Transverse colon (tissue), 4 donors: ENCODE data around the gene SLC16A1. TPM values are rescaled to one million over a fixed set of nuclear protein-coding genes. Genes with fewer than 3 reads are reported as not detected.

Experiments used
- DNase-seq: peaks from one replicate; pipeline ENCODE4 v3.0.0-alpha.2; 2019
- H3K27ac ChIP-seq, 4 donors: fragments of 200-600 bp; sonication (generic); 2 replicates each; pipeline ENCODE4 v1.5.1; 2016 to 2018; ENCODE audit warnings: inconsistent platforms in 4 of 4
- H3K27me3 ChIP-seq: fragments of 200-600 bp; sonication (generic); 2 replicates; pipeline ENCODE4 v1.5.1; 2017; ENCODE audit warnings: inconsistent platforms
- H3K36me3 ChIP-seq, 4 donors: fragments of 200-600 bp; sonication (generic); 2 replicates each; pipeline ENCODE4 v1.5.1; 2017 to 2019; ENCODE audit warnings: inconsistent platforms in 4 of 4
- H3K4me1 ChIP-seq, 4 donors: fragments of 200-600 bp; sonication (generic); 2 replicates each; pipeline ENCODE4 v1.5.1; 2017 to 2020; ENCODE audit warnings: inconsistent platforms in 4 of 4
- H3K4me3 ChIP-seq, 4 donors: fragments of 200-600 bp; sonication (generic); 1 replicate in 1 of 4; 2 replicates in 3 of 4; pipeline versions ENCODE4 v1.5.1 to v1.6.1; 2017 to 2019; ENCODE audit warnings: inconsistent platforms in 4 of 4
- H3K9me3 ChIP-seq, 2 donors: fragments of 200-600 bp; sonication (generic); 2 replicates each; pipeline ENCODE4 v1.5.1; 2017 to 2019; ENCODE audit warnings: inconsistent platforms in 2 of 2
- EP300 ChIP-seq: sonication (generic); formaldehyde crosslinking; IDR thresholded peaks from one replicate; pipeline ENCODE4 v1.6.1; 2017; ENCODE audit warnings: antibody characterized with exemption, low read depth
- POLR2A ChIP-seq: fragments of 450-650 bp; IDR thresholded peaks from one replicate; pipeline ENCODE4 v1.6.1; 2016; ENCODE audit warnings: antibody characterized with exemption, mild to moderate bottlenecking, moderate library complexity
- POLR2AphosphoS5 ChIP-seq, 3 donors: sonication (generic); formaldehyde crosslinking; IDR thresholded peaks; one replicate each; pipeline ENCODE4 v1.6.1; 2016; ENCODE audit warnings: antibody characterized with exemption in 3 of 3
- WGBS, 2 donors: methylation state at CpG; one replicate each; pipeline ENCODE4 v1.1.5; 2018; ENCODE audit warnings: low coverage in 1 of 2; 5-methylcytosine and 5-hydroxymethylcytosine counted together
- in situ Hi-C, 4 donors: fragments of 200-750 bp; cut with MboI; loops; one replicate each; pipeline versions ENCODE4 v1.15.0 to v1.15.1; 2017; ENCODE audit warnings: low sequenced_read_pairs in 3 of 4, low pct_ligation_motif_present in 1 of 4, low pct_unique_long_range_greater_than_20kb in 1 of 4
- intact Hi-C: fragments of 100-400 bp; cut with DNase I; formaldehyde crosslinking; loops from one replicate; pipeline ENCODE4 v1.15.1; 2023; ENCODE audit warnings: low total_unique reads
- small RNA-seq, 4 donors: library from RNA; depleted of rRNA; stranded (forward); fragments of <200 nt; gene quantifications; one replicate each; pipeline ENCODE3, GENCODE V24; 2016
- total RNA-seq, 4 donors: library from RNA; depleted of rRNA; stranded (reverse); fragments of >200 nt; gene quantifications; one replicate each; pipeline ENCODE4 v1.1.0, GENCODE V29; 2016
- TF ChIP-seq, protein P1 (sequence below), 5 experiments: fragments of 200-600 bp in 3 of 5; fragments of 450-650 bp in 2 of 5; sonication (generic) in 3 of 5; IDR thresholded peaks; 1 replicate in 2 of 5; 2 replicates in 3 of 5; pipeline ENCODE4 v1.5.1; 2016 to 2017; ENCODE audit warnings: antibody characterized with exemption in 5 of 5, inconsistent platforms in 3 of 5, mild to moderate bottlenecking in 2 of 5, moderate library complexity in 1 of 5

The SLC16A1 gene
- total RNA-seq, 4 donors from 2014 or later, result 21.5 to 177 (median 109) TPM

DNA sequence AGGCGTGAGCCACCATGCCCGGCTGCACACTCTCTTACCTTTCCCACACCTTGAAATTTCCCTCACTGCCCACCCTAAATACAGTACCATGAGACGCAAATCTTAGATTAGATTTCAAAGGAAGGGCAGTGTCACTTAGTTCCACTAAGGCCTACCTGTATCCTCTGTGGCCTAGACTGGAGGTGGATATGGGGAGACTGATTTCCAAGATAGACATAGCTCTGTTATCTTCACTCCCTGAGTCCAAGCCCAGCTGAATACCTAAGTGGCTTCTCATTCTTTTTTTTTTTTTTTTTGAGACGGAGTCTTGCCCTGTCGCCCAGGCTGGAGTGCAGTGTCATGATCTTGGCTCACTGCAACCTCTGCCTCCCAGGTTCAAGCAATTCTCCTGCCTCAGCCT lies 89.0 kb downstream of the SLC16A1 start:
- H3K36me3 ChIP-seq, result no peaks in the 10 kb centered on the region
- intact Hi-C loops, result no loop called here
- no peak overlapping the region for H3K4me3 ChIP-seq
- H3K4me1 ChIP-seq, result peaks cover 3 to 25% (median 6%) of the 10 kb centered on the region in 4 donors
- DNase-seq, result no peak
- in situ Hi-C loops, result no loop called here
- no peak for TF ChIP-seq POLR2A
- no peak for TF ChIP-seq POLR2AphosphoS5 (IDR thresholded peaks at IDR 0.05)
- TF ChIP-seq EP300, result no peak
- TF ChIP-seq, protein P1, sequence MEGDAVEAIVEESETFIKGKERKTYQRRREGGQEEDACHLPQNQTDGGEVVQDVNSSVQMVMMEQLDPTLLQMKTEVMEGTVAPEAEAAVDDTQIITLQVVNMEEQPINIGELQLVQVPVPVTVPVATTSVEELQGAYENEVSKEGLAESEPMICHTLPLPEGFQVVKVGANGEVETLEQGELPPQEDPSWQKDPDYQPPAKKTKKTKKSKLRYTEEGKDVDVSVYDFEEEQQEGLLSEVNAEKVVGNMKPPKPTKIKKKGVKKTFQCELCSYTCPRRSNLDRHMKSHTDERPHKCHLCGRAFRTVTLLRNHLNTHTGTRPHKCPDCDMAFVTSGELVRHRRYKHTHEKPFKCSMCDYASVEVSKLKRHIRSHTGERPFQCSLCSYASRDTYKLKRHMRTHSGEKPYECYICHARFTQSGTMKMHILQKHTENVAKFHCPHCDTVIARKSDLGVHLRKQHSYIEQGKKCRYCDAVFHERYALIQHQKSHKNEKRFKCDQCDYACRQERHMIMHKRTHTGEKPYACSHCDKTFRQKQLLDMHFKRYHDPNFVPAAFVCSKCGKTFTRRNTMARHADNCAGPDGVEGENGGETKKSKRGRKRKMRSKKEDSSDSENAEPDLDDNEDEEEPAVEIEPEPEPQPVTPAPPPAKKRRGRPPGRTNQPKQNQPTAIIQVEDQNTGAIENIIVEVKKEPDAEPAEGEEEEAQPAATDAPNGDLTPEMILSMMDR (IDR thresholded peaks at IDR 0.05), result no peak
- H3K27me3 ChIP-seq, result no peaks in the 10 kb centered on the region
- 94% methylated on average over 5 of the region's 5 CpGs; no CpG with 5 or more reads in 1 of the 2 donors for WGBS, 2 donors
- no peak overlapping the region for H3K27ac ChIP-seq
- no peaks in the 10 kb centered on the region for H3K9me3 ChIP-seq

DNA sequence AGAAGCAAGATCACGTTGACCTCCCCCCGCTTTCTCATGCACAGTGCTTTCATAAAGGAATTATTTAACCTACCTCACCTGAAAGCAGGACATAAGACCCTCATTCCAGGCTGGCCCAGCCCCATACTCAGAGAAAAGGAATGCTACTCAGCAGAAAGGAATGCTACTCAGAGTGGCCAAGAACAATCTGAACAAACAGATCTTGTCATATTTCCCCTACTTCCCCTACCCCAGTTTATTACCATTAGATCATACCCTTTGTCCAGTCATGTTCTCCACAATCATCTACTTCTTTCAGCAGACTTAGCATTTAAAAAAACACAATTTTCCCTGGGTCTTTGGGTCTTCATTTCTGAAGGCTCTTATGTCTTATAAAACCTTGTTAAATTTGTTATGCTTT lies 89.8 kb downstream of the SLC16A1 start:
- 80 to 84% methylated on average over 1 to 2 of the region's 2 CpGs for WGBS, 2 donors
- no peak overlapping the region for H3K27ac ChIP-seq
- DNase-seq, result no peak
- H3K9me3 ChIP-seq, result no peaks in the 10 kb centered on the region
- no peaks in the 10 kb centered on the region for H3K36me3 ChIP-seq
- no peaks in the 10 kb centered on the region for H3K27me3 ChIP-seq
- H3K4me1 ChIP-seq, result peaks cover 0 to 18% (median 4%) of the 10 kb centered on the region in 4 donors
- intact Hi-C loops, result no loop called here
- H3K4me3 ChIP-seq, result no peak overlapping the region
- no peak for TF ChIP-seq POLR2AphosphoS5 (IDR thresholded peaks at IDR 0.05)
- no peak for TF ChIP-seq POLR2A
- TF ChIP-seq, protein P1 (IDR thresholded peaks at IDR 0.05), result no peak
- no peak for TF ChIP-seq EP300
- in situ Hi-C loops, result no loop called here

- no peak for DNase-seq
- in situ Hi-C loops (no loop called here), intact Hi-C loops (no loop called here)
- no peaks in the 10 kb centered on the region for H3K36me3 ChIP-seq
- 82 to 91% methylated on average over 2 to 5 of the region's 5 CpGs for WGBS, 2 donors
- no peaks in the 10 kb centered on the region for H3K27me3 ChIP-seq
- no peaks in the 10 kb centered on the region for H3K9me3 ChIP-seq
- no peaks in the 10 kb centered on the region for H3K4me1 ChIP-seq
- TF ChIP-seq POLR2AphosphoS5 (IDR thresholded peaks at IDR 0.05) (no peak), EP300 (no peak), POLR2A (no peak)
- TF ChIP-seq, protein P1 (IDR thresholded peaks at IDR 0.05), result no peak
- no peak overlapping the region for H3K4me3 ChIP-seq
- no peak overlapping the region for H3K27ac ChIP-seq
Measured at GRCh38 chr1:112862753-112863426, 93.1 kb downstream of the SLC16A1 start.

Small RNAs within 50 kb of the gene (small RNA-seq; reads per million reads assigned to genes)
- 0 reads per million in 4 donors for gene AL390729.2

Other genes with a start within 250 kb of the SLC16A1 start
- gene RHOC, start 249.1 kb downstream of the SLC16A1 start, total RNA-seq, result 100 to 1,000 TPM; 438 to 737 (median 617) TPM
- 1 to 10 TPM in 1 of 4 donors, under 1 TPM in 1, not detected in 2; 0.68 to 1.7 TPM for gene PPM1J, start 240.9 kb downstream of the SLC16A1 start, total RNA-seq
- gene LRIG2, start 117.0 kb upstream of the SLC16A1 start, total RNA-seq, result 10 to 100 TPM in 3 of 4 donors, 1 to 10 TPM in 1; 9.4 to 43.7 (median 27.2) TPM